NB4 (cell line): ENCODE results near the gene DHRS3.

Experiments used
- CTCF ChIP-seq: IDR thresholded peaks from one replicate; pipeline ENCODE4 v1.5.1; 2012; ENCODE audit warnings: low read depth, low read length
- MYC ChIP-seq: IDR thresholded peaks from 2 replicates; pipeline ENCODE4 v1.6.1; 2011; ENCODE audit warnings: low read depth, low read length
- POLR2A ChIP-seq: IDR thresholded peaks from 2 replicates; pipeline ENCODE4 v1.6.1; 2011; ENCODE audit warnings: mild to moderate bottlenecking; ENCODE audit not compliant: insufficient read length; ENCODE audit errors: extremely low read depth
- TF ChIP-seq, protein P1 (sequence below): IDR thresholded peaks from 2 replicates; pipeline ENCODE4 v1.6.1; 2011; ENCODE audit warnings: low read depth, low read length

DNA sequence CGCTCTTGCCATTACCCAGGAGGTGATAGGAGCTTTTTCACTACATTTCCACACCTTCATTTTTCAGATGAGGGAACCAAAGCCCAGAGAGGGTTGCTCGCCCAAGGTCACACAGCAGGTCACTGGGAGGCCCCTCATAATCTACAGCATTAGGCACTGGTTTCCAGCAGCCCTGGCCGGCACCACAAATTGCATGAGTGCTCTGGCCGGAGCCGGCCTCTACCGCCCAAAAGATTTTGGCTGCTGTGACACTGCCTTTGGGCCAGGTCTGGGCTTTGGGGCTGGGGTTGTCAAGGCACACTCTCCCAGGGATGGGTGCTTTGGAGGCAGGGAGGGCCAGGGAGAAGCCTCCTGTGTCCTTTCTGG lies 15.4 kb downstream of the DHRS3 start:
- TF ChIP-seq CTCF = no peak
- TF ChIP-seq POLR2A = no peak
- TF ChIP-seq MYC = no peak
- TF ChIP-seq, protein P1, sequence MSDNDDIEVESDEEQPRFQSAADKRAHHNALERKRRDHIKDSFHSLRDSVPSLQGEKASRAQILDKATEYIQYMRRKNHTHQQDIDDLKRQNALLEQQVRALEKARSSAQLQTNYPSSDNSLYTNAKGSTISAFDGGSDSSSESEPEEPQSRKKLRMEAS = no peak
